Measurements from ENCODE around the gene NIPAL3.

The NIPAL3 gene

DNA sequence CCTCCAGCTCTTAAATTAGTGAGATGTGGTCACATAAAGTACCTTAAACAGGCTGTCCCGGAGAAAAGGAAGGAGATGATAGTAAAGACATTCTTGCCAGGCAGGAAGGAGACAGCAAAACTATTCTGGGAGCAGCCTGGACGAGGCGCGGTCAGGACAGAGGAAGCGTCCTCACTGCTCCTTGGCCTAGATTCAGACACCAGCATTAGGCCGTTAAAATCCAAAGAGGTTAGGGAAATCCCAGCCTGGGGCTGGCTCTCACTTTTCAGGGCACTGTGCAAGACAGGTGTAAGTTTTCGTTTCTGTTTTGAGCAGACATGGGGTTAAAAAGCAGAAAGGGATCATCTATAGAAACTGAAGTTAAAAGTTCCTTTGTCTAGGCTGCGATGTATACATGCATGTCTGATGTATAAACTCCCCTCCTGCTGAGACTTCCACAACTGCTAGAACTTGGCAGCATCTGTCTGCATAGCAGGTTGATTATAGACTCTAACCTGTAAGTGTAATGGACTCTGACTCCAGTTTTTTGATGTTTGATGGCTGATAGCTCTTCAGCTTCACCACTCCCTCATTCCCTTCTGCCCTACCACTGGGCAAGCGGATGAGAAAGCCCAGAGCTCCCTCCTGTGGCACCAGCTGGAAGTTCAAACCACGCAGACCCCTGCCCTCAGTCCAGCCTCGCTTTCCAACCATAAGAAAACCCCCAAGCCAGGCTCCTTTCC is 23.6 kb upstream of the NIPAL3 start:
- DNase-seq = peak; percentile 61

DNA sequence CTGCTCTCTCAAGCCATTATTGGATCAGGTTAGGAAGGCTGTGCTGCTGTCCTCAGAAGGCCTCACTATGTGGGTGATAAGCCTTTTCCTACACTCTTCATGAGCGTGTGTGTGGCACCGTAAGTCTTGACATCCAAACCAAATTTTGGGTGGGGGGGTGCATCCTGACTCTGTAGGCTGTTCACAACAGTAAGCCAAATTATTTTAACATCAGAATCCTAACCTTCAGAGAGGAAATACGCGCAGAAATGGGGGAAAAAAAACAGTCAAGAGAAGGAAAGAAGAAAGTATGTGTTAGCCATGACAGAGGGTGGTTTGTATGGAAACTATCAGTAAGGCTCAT is 23.0 kb upstream of the NIPAL3 start:
- no peak for DNase-seq

- no peak for DNase-seq
These were observed 22.5 kb upstream of the NIPAL3 start for GRCh38 chr1:24392982-24393650.

DNA sequence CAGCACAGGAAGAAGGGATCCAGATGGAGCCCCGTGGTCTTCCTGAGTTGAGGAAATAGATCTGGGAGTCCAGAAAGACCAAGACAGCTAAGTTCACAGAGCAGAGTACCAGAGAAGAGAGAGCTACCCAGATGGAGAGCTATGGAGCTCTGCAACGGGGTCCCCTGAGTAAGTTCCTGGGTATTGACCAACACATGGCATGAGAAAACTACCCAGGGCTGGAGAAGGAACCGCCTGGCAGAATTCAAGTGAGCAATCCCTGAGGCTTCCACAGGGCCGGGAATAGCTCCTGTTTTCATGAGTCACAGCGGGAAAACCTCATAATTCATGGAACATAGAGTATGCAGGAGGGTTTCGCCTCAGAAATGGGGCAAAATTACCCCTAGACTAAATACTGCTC is 21.7 kb upstream of the NIPAL3 start:
- peak; percentile 90 for DNase-seq

DNA sequence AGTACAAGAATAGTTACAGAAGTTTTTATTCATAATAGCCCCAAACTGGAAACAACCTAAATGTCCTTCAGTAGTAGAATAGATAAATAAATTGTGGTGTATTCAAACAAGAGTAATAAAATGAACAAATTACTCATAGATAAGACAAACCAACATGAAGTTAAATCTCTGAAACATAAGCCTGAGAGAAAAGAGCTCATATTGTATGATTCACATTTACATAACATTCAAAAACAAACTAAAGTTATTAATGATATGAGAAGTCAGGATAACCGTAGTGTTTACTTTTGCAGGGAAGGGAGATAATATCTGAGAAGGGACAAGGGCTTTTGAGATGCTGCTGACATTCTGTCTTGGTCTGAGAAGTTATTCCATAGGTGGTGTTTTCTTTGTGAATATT is 15.5 kb upstream of the NIPAL3 start:
- no peak for DNase-seq

DNA sequence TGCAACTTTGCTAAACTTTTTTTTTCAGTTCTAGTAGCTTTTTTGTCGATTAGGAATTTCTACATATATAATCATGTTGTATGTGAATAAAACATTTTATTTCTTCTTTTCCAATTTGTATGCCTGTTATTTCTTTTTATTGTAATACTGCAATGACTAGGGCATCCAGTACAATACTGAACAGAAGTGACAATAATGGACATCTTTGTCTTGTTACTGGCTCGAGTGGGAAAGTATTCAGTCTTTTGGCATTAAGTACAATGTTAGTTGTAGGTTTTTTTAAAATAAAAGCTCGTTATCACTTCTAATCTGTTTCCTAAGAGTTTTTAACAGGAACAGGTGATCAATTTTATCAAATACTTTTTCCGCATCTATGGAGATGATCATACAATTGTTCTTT is 11.8 kb upstream of the NIPAL3 start:
- no peak for DNase-seq

GRCh38 chr1:24406788-24407187 is 8.8 kb upstream of the NIPAL3 start:
- no peak for DNase-seq

DNA sequence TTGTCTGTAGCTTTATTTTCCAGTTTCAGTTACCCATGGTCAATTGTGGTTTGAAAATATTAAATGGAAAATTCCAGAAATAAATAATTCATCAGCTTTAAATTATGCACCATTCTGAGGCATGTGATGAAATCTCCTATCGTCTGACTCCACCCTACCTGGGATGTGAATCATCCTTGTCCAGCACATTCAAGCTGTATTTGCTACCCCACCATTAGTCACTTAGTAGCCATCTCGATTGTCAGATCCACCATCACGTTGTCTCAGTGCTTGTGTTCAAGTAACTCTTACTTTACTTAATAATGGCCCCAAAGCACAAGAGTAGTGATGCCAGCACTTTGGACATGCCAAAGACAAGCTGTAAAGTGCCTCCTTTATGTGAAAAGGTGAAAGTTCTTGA is 6.1 kb upstream of the NIPAL3 start:
- DNase-seq = peak; percentile 94

GRCh38 chr1:24410750-24411149 is 4.9 kb upstream of the NIPAL3 start:
- no peak for DNase-seq

DNA sequence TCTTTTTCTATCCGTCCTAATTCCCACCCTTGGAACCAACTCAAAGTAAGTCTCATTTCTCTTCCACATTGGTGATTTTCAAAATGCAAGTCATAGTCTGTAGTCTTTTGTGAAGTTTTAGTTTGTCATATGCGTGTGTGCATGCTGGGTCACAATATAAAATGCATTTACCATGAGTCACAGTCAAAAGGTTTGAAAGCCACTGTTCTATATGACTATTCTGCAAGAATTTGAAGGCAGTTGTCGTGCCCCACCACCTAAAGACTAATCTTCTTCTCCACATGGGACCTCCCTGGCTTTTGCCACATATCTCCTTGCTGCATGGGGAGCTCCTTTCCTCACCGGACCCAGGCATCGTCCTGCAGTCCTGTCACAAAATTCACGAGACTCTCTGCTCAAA is 3.6 kb upstream of the NIPAL3 start:
- DNase-seq = peak; percentile 93

DNA sequence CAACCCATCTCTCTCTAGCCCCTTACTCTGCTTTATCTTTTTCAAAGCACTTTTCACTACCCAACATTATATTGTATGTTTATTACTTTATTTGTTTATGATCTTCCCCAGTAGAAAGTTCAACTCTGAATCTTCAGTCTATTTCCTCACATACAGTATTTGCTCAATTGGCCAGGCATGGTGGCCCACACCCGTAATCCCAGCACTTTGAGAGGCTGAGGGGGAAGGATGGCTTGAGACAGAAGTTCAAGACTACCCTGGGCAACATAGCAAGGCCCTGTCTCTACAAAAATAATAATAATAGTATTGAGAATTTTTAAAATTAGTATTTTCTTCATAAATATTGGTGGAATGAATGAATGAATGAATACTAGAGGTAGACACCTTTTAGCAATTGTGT is 3.2 kb upstream of the NIPAL3 start:
- DNase-seq = no peak

DNA sequence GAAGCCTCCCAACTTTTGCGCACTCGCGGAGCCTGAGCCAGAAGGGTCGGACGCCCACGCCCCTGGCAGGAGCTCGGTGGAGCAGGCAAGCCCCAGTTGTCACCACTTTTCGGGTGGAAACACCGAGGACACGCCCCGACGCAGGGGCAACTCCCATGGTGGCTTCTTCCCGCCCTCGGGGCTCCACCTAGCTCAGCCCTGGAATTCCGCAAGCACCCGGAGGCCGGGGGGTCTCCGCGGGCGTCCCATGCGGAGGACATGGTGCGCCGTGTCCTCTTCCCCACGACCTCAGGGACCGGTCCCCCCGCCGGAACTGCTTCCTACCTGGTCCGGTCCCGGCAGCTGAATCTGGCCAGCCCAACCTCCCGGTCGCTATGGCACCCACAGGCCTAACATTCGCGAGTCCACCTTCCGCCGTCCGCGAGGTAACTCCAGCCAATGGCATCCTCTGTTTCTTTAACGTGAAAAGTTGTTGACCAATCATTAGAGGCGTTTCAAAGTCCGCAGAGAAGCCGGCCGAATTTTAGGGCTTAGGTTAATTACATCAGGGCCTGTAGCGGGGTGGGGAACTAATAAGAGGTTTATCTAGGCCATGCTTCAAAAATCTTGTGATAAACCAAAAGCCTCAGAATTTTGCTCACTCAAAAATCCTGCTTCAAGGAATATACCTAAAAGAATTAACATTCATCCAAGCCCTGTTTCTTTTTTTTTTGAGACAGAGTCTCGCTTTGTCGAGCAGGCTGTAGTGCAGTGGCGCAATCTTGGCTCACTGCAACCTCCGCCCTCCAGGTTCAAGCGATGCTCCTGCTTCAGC is 2.0 kb upstream of the NIPAL3 start, which contains the start of gene STPG1:
STPG1 (minus strand) TSS at position 433 of the 814 bp plus-strand sequence. CDS start 12,394 bp downstream, outside the sequence.
- DNase-seq = peak; percentile 83

- no peak for DNase-seq
These were observed 748 bp upstream of the NIPAL3 start for GRCh38 chr1:24414775-24415333.

GRCh38 chr1:24415910-24416665 is 486 bp downstream of the NIPAL3 start:
- DNase-seq = no peak

DNA sequence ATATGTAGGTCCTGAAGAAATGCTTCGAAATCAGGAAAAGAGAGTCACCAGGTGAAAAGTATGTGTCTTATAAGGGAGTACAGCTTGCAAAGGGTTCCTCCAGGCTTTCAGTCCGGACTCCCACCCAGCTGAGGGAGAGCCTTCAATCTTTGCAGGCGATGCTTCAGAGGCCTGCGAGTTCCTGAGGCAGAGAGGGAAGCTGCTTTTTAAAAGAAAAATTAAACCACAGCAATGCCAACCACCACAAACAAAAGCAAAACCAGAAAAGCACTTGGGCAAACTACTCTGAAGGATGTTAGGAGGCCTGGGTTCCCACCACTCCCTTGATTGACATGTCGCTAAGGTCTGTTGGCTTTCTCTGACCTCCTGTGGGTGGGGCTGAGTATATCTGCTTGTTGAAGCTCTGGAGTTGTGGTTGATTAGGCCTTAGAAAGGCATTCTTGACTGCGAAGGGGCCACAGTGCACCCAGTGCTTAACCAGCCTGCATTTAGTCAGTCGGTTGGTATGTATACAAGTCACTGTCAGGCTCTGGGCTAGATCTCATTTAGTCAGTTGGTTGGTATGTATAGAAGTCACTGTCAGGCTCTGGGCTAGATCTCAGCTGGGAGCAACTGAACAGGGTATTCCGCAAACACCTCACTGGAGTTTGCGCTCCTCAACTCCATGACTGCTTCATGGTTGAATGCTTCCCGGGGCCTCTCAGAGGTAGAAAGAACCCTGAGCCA is 1.2 kb downstream of the NIPAL3 start:
- peak; percentile 99 for DNase-seq

GRCh38 chr1:24417681-24418080 is 2.1 kb downstream of the NIPAL3 start:
- peak; percentile 70 for DNase-seq

DNA sequence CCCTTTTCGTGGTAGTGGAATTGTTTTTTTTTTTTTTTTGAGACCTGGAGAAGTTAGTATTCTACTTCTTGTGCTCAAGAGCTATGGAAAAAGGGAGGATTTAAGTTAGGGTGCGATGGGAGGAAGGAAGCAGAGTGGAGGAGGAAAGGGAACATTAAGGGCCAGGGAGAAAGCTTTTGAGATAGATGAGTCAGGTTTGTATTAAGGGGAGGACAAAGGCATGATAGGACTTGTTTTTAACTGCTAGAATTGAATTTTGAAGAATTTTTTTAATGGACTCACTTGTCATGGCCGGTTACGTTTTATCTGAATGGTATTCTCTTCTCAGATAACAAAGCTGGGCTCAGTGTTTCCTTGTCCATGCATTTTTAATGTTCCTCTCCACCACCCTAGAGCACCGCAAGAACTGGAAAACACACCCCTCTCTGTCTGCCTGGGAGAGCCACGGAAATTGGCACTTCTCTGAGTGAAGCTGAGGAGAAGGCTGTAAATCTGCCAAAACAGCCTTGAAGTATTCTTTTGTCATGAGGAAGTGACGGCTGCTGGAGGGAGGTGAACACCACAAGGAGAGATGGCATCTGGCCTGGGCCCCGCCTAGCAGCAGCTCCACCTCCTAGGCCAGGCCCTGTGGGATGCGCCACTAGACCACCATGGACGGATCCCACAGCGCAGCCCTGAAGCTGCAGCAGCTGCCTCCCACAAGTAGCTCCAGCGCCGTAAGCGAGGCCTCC is 3.5 kb downstream of the NIPAL3 start:
- peak; percentile 83 for DNase-seq

GRCh38 chr1:24420547-24420946 is 4.9 kb downstream of the NIPAL3 start:
- no peak for DNase-seq

GRCh38 chr1:24421502-24421901 is 5.9 kb downstream of the NIPAL3 start:
- no peak for DNase-seq

GRCh38 chr1:24424207-24424606 is 8.6 kb downstream of the NIPAL3 start:
- DNase-seq = no peak

DNA sequence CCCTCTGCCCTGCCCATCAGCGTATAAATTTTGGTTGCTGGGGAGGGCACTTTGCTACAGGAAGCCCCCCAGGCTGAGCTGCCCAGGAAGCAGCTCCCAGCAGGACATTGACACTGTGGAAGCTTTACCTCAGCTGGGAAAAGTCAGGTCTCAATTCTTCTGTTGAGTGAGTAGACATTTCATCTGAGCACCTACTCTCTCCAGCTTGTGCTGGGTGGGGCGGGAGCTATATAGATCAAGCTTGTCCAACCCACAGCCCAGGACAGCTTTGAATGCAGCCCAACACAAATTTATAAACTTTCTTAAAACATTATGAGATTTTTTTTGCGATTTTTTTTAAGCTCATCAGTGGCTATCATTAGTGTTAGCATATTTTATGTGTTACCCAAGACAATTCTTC is 9.4 kb downstream of the NIPAL3 start:
- no peak for DNase-seq

Measured in fibroblast of skin of back (primary cell).